ENCODE measurements around the gene EIF2B2.

DNA sequence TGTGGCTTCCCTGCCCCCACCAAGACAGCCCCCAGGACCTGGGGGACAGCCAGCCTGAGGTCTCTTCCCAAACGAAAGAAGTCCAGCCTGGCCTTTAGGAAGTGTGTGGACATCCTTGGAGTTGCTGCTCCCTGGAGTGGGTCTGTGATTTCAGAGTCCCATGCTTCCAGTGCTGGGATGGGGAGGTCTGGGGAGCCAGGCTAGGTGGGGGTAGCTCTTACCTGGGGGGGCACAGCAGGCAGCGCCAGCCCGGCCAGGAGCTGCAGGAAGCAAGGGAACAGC, 47.8 kb upstream of the EIF2B2 start:
- TF ChIP-seq, protein P1, sequence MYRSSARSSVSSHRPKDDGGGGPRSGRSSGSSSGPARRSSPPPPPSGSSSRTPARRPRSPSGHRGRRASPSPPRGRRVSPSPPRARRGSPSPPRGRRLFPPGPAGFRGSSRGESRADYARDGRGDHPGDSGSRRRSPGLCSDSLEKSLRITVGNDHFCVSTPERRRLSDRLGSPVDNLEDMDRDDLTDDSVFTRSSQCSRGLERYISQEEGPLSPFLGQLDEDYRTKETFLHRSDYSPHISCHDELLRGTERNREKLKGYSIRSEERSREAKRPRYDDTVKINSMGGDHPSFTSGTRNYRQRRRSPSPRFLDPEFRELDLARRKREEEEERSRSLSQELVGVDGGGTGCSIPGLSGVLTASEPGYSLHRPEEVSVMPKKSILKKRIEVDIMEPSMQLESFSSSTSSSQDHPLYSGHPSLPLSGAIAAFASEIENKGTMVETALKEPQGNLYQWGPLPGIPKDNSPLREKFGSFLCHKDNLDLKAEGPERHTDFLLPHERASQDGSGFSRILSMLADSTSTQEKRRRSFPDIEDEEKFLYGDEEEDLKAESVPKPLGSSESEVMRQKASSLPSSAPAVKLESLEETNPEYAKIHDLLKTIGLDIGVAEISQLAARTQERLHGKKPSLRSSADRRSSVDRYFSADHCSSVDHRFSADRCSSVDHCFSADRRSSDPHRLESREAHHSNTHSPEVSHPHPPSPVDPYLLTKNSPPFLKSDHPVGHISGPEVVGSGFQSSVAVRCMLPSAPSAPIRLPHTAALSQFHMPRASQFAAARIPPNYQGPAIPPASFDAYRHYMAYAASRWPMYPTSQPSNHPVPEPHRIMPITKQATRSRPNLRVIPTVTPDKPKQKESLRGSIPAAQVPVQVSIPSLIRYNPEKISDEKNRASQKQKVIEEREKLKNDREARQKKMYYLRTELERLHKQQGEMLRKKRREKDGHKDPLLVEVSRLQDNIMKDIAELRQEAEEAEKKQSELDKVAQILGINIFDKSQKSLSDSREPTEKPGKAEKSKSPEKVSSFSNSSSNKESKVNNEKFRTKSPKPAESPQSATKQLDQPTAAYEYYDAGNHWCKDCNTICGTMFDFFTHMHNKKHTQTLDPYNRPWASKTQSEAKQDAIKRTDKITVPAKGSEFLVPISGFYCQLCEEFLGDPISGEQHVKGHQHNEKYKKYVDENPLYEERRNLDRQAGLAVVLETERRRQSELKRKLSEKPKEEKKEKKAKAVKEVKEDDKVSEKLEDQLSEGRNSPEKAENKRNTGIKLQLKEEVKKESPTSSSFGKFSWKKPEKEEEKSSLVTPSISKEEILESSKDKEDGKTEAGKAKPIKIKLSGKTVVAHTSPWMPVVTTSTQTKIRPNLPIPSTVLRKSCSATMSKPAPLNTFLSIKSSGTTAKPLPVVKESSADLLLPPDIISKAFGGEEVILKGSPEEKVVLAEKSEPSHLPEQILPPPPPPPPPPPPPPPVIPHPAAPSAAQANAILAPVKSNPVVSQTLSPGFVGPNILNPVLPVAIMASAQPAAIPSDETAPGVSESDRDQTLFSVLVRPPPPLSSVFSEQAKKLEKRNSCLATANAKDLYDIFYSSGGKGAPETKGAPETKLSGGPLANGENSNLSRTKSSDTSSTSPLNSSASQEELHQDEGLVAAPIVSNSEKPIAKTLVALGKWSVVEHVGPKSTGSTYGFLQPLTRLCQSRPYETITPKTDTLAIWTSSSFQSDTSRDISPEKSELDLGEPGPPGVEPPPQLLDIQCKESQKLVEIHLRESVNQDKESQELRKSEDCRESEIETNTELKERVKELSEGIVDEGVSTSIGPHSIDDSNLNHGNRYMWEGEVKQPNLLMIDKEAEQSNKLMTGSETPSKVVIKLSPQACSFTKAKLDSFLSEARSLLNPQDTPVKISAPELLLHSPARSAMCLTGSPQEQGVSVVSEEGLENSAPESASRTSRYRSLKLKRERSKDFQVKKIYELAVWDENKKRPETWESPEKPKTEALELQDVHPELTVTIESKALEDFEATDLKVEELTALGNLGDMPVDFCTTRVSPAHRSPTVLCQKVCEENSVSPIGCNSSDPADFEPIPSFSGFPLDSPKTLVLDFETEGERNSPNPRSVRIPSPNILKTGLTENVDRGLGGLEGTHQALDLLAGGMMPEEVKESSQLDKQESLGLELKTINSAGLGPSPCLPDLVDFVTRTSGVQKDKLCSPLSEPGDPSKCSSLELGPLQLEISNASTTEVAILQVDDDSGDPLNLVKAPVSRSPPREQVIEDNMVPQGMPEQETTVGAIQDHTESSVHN (CRISPR knock-in tag; IDR thresholded peaks at IDR 0.05), result no peak
- TF ChIP-seq ZNF670 (CRISPR knock-in tag; IDR thresholded peaks at IDR 0.05; ENCODE audit: borderline replicate concordance) (no peak), TMF1 (CRISPR knock-in tag; IDR thresholded peaks at IDR 0.05; ENCODE audit: low read depth) (no peak), MEIS1 (CRISPR knock-in tag; IDR thresholded peaks at IDR 0.05; ENCODE audit: borderline replicate concordance) (no peak), NR1H2 (CRISPR knock-in tag; IDR thresholded peaks at IDR 0.05; ENCODE audit: borderline replicate concordance, low read depth) (no peak)
- TF ChIP-seq, protein P2, sequence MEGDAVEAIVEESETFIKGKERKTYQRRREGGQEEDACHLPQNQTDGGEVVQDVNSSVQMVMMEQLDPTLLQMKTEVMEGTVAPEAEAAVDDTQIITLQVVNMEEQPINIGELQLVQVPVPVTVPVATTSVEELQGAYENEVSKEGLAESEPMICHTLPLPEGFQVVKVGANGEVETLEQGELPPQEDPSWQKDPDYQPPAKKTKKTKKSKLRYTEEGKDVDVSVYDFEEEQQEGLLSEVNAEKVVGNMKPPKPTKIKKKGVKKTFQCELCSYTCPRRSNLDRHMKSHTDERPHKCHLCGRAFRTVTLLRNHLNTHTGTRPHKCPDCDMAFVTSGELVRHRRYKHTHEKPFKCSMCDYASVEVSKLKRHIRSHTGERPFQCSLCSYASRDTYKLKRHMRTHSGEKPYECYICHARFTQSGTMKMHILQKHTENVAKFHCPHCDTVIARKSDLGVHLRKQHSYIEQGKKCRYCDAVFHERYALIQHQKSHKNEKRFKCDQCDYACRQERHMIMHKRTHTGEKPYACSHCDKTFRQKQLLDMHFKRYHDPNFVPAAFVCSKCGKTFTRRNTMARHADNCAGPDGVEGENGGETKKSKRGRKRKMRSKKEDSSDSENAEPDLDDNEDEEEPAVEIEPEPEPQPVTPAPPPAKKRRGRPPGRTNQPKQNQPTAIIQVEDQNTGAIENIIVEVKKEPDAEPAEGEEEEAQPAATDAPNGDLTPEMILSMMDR (CRISPR knock-in tag; IDR thresholded peaks at IDR 0.05), result no peak

Data from HepG2 (cell line).